Neuronal stem cell (in vitro differentiated cells): ENCODE data around the gene AGXT.

ENCODE experiments used
- DNase-seq: peaks from one replicate; pipeline ENCODE4 v3.0.0-alpha.2; 2013; ENCODE audit warnings: low spot score
- H2AFZ ChIP-seq: one replicate; pipeline ENCODE4 v1.6.1; 2013; ENCODE audit warnings: mild to moderate bottlenecking, low read length, inconsistent platforms
- H2AK5ac ChIP-seq: 2 replicates; pipeline ENCODE4 v1.6.1; 2013; ENCODE audit warnings: low read depth, mild to moderate bottlenecking, inconsistent platforms, low read length, moderate library complexity, mixed read lengths
- H2BK120ac ChIP-seq: 2 replicates; pipeline ENCODE4 v1.6.1; 2013; ENCODE audit warnings: low read depth, mild to moderate bottlenecking, inconsistent platforms, low read length, moderate library complexity, mixed read lengths
- H2BK12ac ChIP-seq: one replicate; pipeline ENCODE4 v1.6.1; 2013; ENCODE audit warnings: low read length, inconsistent platforms
- H2BK15ac ChIP-seq: 2 replicates; pipeline ENCODE4 v1.6.1; 2013; ENCODE audit warnings: mild to moderate bottlenecking, low read length, inconsistent platforms, mixed read lengths
- H2BK5ac ChIP-seq: one replicate; pipeline ENCODE4 v1.6.1; 2013; ENCODE audit warnings: inconsistent platforms, mild to moderate bottlenecking, low read length, moderate library complexity
- H3K14ac ChIP-seq: one replicate; pipeline ENCODE4 v1.6.1; 2013; ENCODE audit warnings: low read length, inconsistent platforms
- H3K18ac ChIP-seq: 2 replicates; pipeline ENCODE4 v1.6.1; 2013; ENCODE audit warnings: low read length, inconsistent platforms
- H3K23ac ChIP-seq: 2 replicates; pipeline ENCODE4 v1.6.1; 2013; ENCODE audit warnings: low read depth, mild to moderate bottlenecking, mixed read lengths, low read length, inconsistent platforms; ENCODE audit not compliant: poor library complexity
- H3K27ac ChIP-seq: replicated peaks from 3 replicates; pipeline ENCODE4 v1.5.1; 2013; ENCODE audit warnings: low read length, inconsistent platforms
- H3K27me3 ChIP-seq, 3 experiments: 2 replicates each; pipeline ENCODE4 v1.6.1; 2013; ENCODE audit warnings: low read length in 3 of 3, mild to moderate bottlenecking in 2 of 3, inconsistent platforms in 1 of 3, low read depth in 1 of 3, mixed read lengths in 1 of 3, moderate library complexity in 1 of 3; ENCODE audit not compliant: control insufficient read depth in 3 of 3, insufficient read depth in 3 of 3
- H3K36me3 ChIP-seq, 2 donors: replicated peaks in 1 of 2; 2 replicates each; pipeline ENCODE4 v1.6.1; 2013; ENCODE audit warnings: low read length in 2 of 2; ENCODE audit not compliant: control insufficient read depth in 2 of 2, insufficient read depth in 2 of 2
- H3K4ac ChIP-seq: 2 replicates; pipeline ENCODE4 v1.6.1; 2013; ENCODE audit warnings: inconsistent platforms, mild to moderate bottlenecking, low read length, moderate library complexity
- H3K4me1 ChIP-seq, 2 donors: 1 replicate in 1 of 2; 2 replicates in 1 of 2; pipeline ENCODE4 v1.6.1; 2013; ENCODE audit warnings: low read length in 2 of 2, low read depth in 1 of 2; ENCODE audit not compliant: control insufficient read depth in 2 of 2, insufficient read depth in 1 of 2
- H3K4me2 ChIP-seq: one replicate; pipeline ENCODE4 v1.6.1; 2013; ENCODE audit warnings: mild to moderate bottlenecking, low read length, inconsistent platforms; ENCODE audit not compliant: insufficient read depth, poor library complexity, severe bottlenecking
- H3K4me3 ChIP-seq, 2 donors: 2 replicates each; pipeline ENCODE4 v1.5.1; 2013; ENCODE audit warnings: low read length in 2 of 2, mild to moderate bottlenecking in 2 of 2, inconsistent platforms in 1 of 2, moderate library complexity in 1 of 2
- H3K79me1 ChIP-seq: one replicate; pipeline ENCODE4 v1.6.1; 2013; ENCODE audit warnings: low read depth, mild to moderate bottlenecking, inconsistent platforms, low read length, moderate library complexity
- H3K9ac ChIP-seq: one replicate; pipeline ENCODE4 v1.6.1; 2013; ENCODE audit warnings: mild to moderate bottlenecking, low read depth, low read length, inconsistent platforms; ENCODE audit not compliant: poor library complexity
- H3K9me3 ChIP-seq, 2 donors: replicated peaks in 1 of 2; 2 replicates each; pipeline versions ENCODE3 to v1.6.1; 2013; ENCODE audit warnings: low read length in 2 of 2, mild to moderate bottlenecking in 2 of 2, inconsistent platforms in 1 of 2, low read depth in 1 of 2, mixed read lengths in 1 of 2, moderate library complexity in 1 of 2; ENCODE audit not compliant: control insufficient read depth in 2 of 2, insufficient read depth in 1 of 2
- H4K8ac ChIP-seq: one replicate; pipeline ENCODE4 v1.6.1; 2013; ENCODE audit warnings: low read depth, mild to moderate bottlenecking, inconsistent platforms, low read length, moderate library complexity
- H4K91ac ChIP-seq: one replicate; pipeline ENCODE4 v1.6.1; 2013; ENCODE audit warnings: low read length, low read depth, mild to moderate bottlenecking, inconsistent platforms; ENCODE audit not compliant: poor library complexity
- WGBS, 2 donors: extraction: QIAGEN DNeasy Blood & Tissue Kit; methylation state at CpG; one replicate each; pipeline ENCODE4 v1.1.7; 2013; ENCODE audit warnings: missing lambda C conversion rate in 2 of 2, mixed read lengths in 1 of 2; ENCODE audit not compliant: insufficient read length in 2 of 2, insufficient replicate concordance in 1 of 2; ENCODE audit errors: extremely low coverage in 2 of 2; 5-methylcytosine and 5-hydroxymethylcytosine counted together

The AGXT gene

GRCh38 chr2:240871071-240871958 lies 2.7 kb downstream of the AGXT start:
- Histone ChIP-seq H4K91ac (no peak overlapping the region), H3K4me1 (peaks cover 0 to 4% of the 10 kb centered on the region in 2 donors), H2BK15ac (no peak overlapping the region), H3K36me3 (peaks cover 0 to 2% of the 10 kb centered on the region in 2 donors), H3K4me2 (no peak overlapping the region), H2AK5ac (peak overlapping the region; percentile 81), H3K4me3 (no peak overlapping the region), H3K9ac (no peak overlapping the region), H3K9me3 (no peaks in the 10 kb centered on the region), H3K4ac (no peak overlapping the region), H3K18ac (peak overlapping the region; percentile 60), H2BK5ac (peak overlapping the region; percentile 93), H2BK12ac (no peak overlapping the region), H3K27me3 (peaks cover 0 to 75% (median 0%) of the 10 kb centered on the region in 3 experiments), H3K14ac (no peak overlapping the region), H4K8ac (no peak overlapping the region), H3K79me1 (peaks cover 2% of the 10 kb centered on the region), H3K23ac (no peak overlapping the region), H2BK120ac (no peak overlapping the region), H2AFZ (no peak overlapping the region), H3K27ac (no peak overlapping the region)
- DNase-seq = no peak
- no CpG with 5 or more reads among the region's 16 CpGs for WGBS, 2 donors

DNA sequence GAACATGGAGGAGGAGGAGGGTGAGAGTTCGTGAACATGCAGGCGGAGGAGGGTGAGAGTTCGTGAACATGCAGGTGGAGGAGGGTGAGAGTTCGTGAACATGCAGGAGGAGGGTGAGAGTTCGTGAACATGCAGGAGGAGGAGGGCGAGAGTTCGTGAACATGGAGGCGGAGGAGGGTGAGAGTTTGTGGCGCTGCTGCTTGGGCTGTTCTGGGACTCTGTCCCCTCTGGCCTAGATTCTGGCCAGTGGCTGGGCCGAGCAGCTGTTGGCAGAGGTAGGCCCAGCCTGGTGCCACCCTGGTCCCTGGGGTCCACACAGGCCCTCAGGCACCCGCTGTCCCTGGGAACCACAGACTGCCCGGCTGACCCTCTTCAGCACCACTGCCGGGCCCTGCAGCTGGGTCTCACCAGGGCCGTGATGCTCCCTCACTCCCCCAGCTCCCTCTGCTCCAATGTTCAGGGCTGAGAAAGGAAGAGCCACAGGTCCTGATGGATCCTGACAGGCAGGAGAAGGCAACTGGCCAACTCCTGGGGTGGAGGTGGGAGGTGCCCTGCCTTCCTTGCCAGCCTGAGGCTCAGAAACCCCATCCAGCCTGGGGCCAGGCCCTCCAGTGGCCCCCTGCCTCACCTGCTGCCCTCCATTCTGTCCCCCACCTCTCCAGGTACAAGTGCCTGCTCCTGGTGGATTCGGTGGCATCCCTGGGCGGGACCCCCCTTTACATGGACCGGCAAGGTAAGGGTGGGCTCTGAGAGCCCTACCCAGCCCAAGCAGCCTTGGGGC lies 3.9 kb downstream of the AGXT start:
- DNase-seq = no peak
- Histone ChIP-seq H2BK12ac (peak overlapping the region; percentile 89), H3K18ac (peak overlapping the region; percentile 85), H3K4me2 (no peak overlapping the region), H3K36me3 (peaks cover 0 to 2% of the 10 kb centered on the region in 2 donors), H2AK5ac (peak overlapping the region; percentile 84), H3K4ac (no peak overlapping the region), H3K14ac (no peak overlapping the region), H2BK120ac (peak overlapping the region; percentile 58), H3K23ac (peak overlapping the region; percentile 68), H3K27me3 (peaks cover 0 to 68% (median 0%) of the 10 kb centered on the region in 3 experiments), H3K27ac (no peak overlapping the region), H2AFZ (no peak overlapping the region), H3K4me3 (no peak overlapping the region), H4K8ac (no peak overlapping the region), H3K9ac (peak overlapping the region; percentile 75), H4K91ac (peak overlapping the region; percentile 87), H2BK5ac (peak overlapping the region; percentile 39), H2BK15ac (peak overlapping the region; percentile 74), H3K4me1 (peaks cover 0 to 4% of the 10 kb centered on the region in 2 donors), H3K79me1 (peaks cover 2% of the 10 kb centered on the region), H3K9me3 (no peaks in the 10 kb centered on the region)
- WGBS, 2 donors = no CpG with 5 or more reads among the region's 17 CpGs

DNA sequence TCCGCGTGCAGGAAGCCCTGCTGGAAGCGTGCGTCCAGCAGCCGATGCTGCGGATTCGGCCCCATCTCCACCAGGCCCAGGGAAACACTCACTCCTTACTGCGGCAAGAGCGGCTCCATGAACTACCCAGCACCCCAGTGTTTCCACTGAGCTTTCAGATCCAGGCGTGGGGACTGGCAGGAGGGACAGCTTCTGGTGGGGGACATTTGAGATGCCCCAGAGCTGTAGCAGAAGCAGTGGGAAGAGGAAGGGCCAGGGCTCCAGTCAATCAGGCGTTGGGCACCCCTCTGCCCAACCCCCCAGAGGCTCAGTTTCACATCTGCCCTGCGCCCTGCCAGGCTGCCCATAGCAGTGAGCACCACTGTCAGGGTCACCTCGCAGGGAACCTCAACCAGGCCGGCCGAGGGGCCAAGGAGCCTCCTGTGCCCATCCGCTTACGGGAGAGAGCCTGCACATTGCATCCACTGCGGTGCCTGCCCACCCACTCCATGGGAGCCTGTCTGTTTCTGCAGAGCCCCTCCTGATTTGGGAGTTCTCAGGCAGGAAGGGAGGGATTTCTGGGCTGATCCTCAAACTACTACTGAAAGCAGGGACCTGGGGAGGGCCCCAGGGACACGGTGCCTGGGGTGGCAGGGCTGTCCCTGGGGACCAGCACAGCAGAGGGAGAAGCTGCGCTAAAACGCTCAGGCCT lies 4.6 kb downstream of the AGXT start:
- H4K91ac ChIP-seq = no peak overlapping the region
- H2BK15ac ChIP-seq = peak overlapping the region; percentile 74
- H2BK12ac ChIP-seq = no peak overlapping the region
- peak overlapping the region; percentile 57 for H3K18ac ChIP-seq
- peak overlapping the region; percentile 39 for H2BK5ac ChIP-seq
- H3K27me3 ChIP-seq = peaks cover 0 to 61% (median 0%) of the 10 kb centered on the region in 3 experiments
- no peak overlapping the region for H3K4me3 ChIP-seq
- no peak for DNase-seq
- no peak overlapping the region for H2AFZ ChIP-seq
- H3K27ac ChIP-seq = no peak overlapping the region
- H3K23ac ChIP-seq = peak overlapping the region; percentile 68
- H3K4me1 ChIP-seq = peaks cover 0 to 3% of the 10 kb centered on the region in 2 donors
- no peaks in the 10 kb centered on the region for H3K9me3 ChIP-seq
- H3K4me2 ChIP-seq = no peak overlapping the region
- H2BK120ac ChIP-seq = peak overlapping the region; percentile 72
- no peak overlapping the region for H4K8ac ChIP-seq
- H3K36me3 ChIP-seq = peaks cover 0 to 2% of the 10 kb centered on the region in 2 donors
- H3K79me1 ChIP-seq = peaks cover 2% of the 10 kb centered on the region
- peak overlapping the region; percentile 37 for H3K4ac ChIP-seq
- H3K9ac ChIP-seq = no peak overlapping the region
- whole genome bisulfite sequencing, 2 donors = no CpG with 5 or more reads among the region's 21 CpGs
- H3K14ac ChIP-seq = no peak overlapping the region
- H2AK5ac ChIP-seq = peak overlapping the region; percentile 84
